ENCODE data around the gene RAB21. TPM values are rescaled to one million over a fixed set of nuclear protein-coding genes. Genes with fewer than 3 reads are reported as not detected.
A peak's percentile ranks its signal among the peaks of the same experiment; 100 is the strongest.
"Not testable (repeated sequence)": the region's sequence is repeated elsewhere in the genome, so short reads cannot be mapped to it uniquely, and the experiment has no call there.

RAB21 gene
- total RNA-seq, 1 donor from 2014 or later, result 163 TPM

- DNase-seq, result no peak
- peak; percentile 93 for ATAC-seq (ENCODE audit: poor library complexity)
- intact Hi-C loops (cut with DNase I), result loop anchor here (5.0 to 10.0 kb wide), 2 partner anchors 102 to 330 kb away; no protein-coding TSS in a partner anchor
Observed at GRCh38 chr12:71746974-71747611, 7.6 kb upstream of the RAB21 start.

- ATAC-seq (ENCODE audit: poor library complexity), result no peak
- intact Hi-C loops (cut with DNase I), result loop anchor here (5.0 to 10.0 kb wide), 2 partner anchors 103 to 331 kb away; no protein-coding TSS in a partner anchor
Observed at GRCh38 chr12:71748081-71748850, 6.4 kb upstream of the RAB21 start.

GRCh38 chr12:71749666-71750065 is 5.0 kb upstream of the RAB21 start:
- intact Hi-C loops (cut with DNase I), result loop anchor here (5.0 to 10.0 kb wide), 3 partner anchors 85 to 332 kb away; partner anchors contain the start of genes THAP2 and ZFC3H1
- ATAC-seq (ENCODE audit: poor library complexity) (no peak), DNase-seq (no peak)

More at GRCh38 chr12:71748081-71748850, 6.4 kb upstream of the RAB21 start:
- no peak for DNase-seq

- DNase-seq (no peak), ATAC-seq (ENCODE audit: poor library complexity) (no peak)
- intact Hi-C loops (cut with DNase I), result loop anchor here (10.0 kb wide), 1 partner anchor 88 kb away; the partner anchor contains the start of genes THAP2 and ZFC3H1
Observed at GRCh38 chr12:71752891-71753290, 1.8 kb upstream of the RAB21 start.

GRCh38 chr12:71755146-71755892 is 656 bp downstream of the RAB21 start:
- intact Hi-C loops (cut with DNase I), result loop anchor here (10.0 kb wide), 1 partner anchor 91 kb away; the partner anchor contains the start of genes THAP2 and ZFC3H1
- DNase-seq (no peak), ATAC-seq (ENCODE audit: poor library complexity) (peak; percentile 40)

- intact Hi-C loops (cut with DNase I), result loop anchor here (10.0 kb wide), 1 partner anchor 91 kb away; the partner anchor contains the start of genes THAP2 and ZFC3H1
- DNase-seq (no peak), ATAC-seq (ENCODE audit: poor library complexity) (peak; percentile 67)
Observed at GRCh38 chr12:71756054-71756690, 1.5 kb downstream of the RAB21 start.

GRCh38 chr12:71759941-71760340 is 5.3 kb downstream of the RAB21 start:
- ATAC-seq (ENCODE audit: poor library complexity) (no peak), DNase-seq (no peak)
- intact Hi-C loops (cut with DNase I), result loop anchor here (10.0 kb wide), 1 partner anchor 95 kb away; the partner anchor contains the start of genes THAP2 and ZFC3H1

- intact Hi-C loops (cut with DNase I), result no loop called here
- DNase-seq, result no peak
- no peak for ATAC-seq (ENCODE audit: poor library complexity)
Observed at GRCh38 chr12:71760471-71760870, 5.8 kb downstream of the RAB21 start.

GRCh38 chr12:71761354-71761753 is 6.7 kb downstream of the RAB21 start:
- intact Hi-C loops (cut with DNase I); DNase-seq; ATAC-seq (ENCODE audit: poor library complexity): not testable (repeated sequence)

GRCh38 chr12:71763677-71764379 is 9.2 kb downstream of the RAB21 start:
- ATAC-seq (ENCODE audit: poor library complexity) (no peak), DNase-seq (no peak)
- intact Hi-C loops (cut with DNase I), result no loop called here

- no peak for DNase-seq
- ATAC-seq (ENCODE audit: poor library complexity), result no peak
- intact Hi-C loops (cut with DNase I), result no loop called here
Observed at GRCh38 chr12:71764587-71765321, 10.1 kb downstream of the RAB21 start.

GRCh38 chr12:71766202-71766601 is 11.5 kb downstream of the RAB21 start:
- ATAC-seq (ENCODE audit: poor library complexity), result no peak
- DNase-seq, result no peak
- intact Hi-C loops (cut with DNase I), result no loop called here

GRCh38 chr12:71767183-71767582 is 12.5 kb downstream of the RAB21 start:
- no peak for ATAC-seq (ENCODE audit: poor library complexity)

GRCh38 chr12:71768900-71769299 is 14.2 kb downstream of the RAB21 start:
- DNase-seq (no peak), ATAC-seq (ENCODE audit: poor library complexity) (no peak)
- intact Hi-C loops (cut with DNase I), result no loop called here

More at GRCh38 chr12:71767183-71767582, 12.5 kb downstream of the RAB21 start:
- intact Hi-C loops (cut with DNase I), result no loop called here
- DNase-seq, result no peak

- DNase-seq (no peak), ATAC-seq (ENCODE audit: poor library complexity) (no peak)
- intact Hi-C loops (cut with DNase I), result no loop called here
Observed at GRCh38 chr12:71771069-71771468, 16.4 kb downstream of the RAB21 start.

- DNase-seq, result no peak
- intact Hi-C loops (cut with DNase I), result no loop called here
- no peak for ATAC-seq (ENCODE audit: poor library complexity)
Observed at GRCh38 chr12:71772735-71773134, 18.1 kb downstream of the RAB21 start.

- DNase-seq (no peak), ATAC-seq (ENCODE audit: poor library complexity) (no peak)
- intact Hi-C loops (cut with DNase I), result loop anchor here (5.0 kb wide), 1 partner anchor 57 kb away; the partner anchor contains the start of gene TBC1D15
Observed at GRCh38 chr12:71780237-71780822, 25.7 kb downstream of the RAB21 start.

Measured in Right ventricle myocardium superior (tissue), 1 donor.